Cortex of kidney (tissue), 1 donor: ENCODE results near the gene SLC6A3.
"Not testable (repeated sequence)": the region's sequence is repeated elsewhere in the genome, so short reads cannot be mapped to it uniquely, and the experiment has no call there.

Source experiments
- DNase-seq: peaks from one replicate; lab custom pipeline; 2025; lab: John Stamatoyannopoulos, UW

SLC6A3 gene

DNA sequence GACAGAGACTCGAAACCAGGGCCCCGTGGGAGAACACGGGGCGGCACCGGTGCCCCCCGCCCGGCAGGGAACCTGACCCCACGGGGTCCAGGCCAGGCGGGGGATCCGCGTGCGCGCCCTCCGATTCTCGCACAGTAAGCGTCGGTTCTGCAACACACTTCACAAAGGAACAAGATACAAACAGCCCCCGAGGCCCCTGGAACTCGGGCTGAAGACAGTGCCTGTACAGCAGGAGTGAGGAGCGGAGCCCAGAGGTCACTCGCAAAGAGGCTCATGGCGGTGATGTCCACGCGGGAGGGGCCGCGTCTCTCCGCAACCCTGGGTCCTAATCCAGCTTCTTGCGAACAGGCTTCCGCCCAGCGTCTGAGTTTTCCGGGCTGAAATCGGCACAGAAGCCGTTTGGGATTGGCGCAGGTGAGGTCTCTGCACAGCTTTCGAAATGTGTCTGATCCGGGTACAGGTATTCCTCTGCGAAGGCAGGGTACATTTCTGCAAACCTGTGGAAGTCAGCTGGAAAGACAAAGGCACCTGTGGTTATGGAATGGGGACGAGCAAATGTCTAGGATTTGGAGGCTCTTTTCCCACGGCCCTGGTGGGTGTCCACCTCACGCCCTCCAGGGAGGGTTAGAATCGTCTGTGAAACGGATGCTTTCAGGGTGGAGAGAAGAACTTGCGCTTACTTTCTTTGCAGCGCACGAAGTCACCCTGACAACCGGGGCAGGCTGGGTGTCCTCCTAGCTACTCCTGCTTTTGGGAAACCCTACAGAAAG lies 18.3 kb upstream of the SLC6A3 start:
- DNase-seq: no peak

DNA sequence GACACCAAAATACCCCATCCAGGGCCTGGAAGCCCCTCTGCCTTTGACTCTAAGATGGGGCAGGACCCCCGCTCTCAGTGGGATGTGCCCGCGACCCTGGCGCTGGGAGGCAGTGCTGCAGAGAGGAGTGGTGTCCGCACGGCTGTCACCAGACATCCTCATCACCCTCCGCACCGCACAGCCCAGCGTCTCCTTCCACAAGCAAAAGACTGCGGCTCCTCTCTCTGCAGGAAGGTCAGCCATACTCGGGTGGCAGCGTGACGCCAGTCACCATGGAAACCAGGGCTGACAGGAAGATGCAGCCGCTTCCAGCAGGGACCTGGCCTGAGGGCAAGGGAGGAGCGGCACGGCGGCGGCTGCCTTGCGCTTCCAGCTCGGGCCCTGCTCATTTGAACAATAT lies 17.1 kb upstream of the SLC6A3 start:
- DNase-seq: no peak

DNA sequence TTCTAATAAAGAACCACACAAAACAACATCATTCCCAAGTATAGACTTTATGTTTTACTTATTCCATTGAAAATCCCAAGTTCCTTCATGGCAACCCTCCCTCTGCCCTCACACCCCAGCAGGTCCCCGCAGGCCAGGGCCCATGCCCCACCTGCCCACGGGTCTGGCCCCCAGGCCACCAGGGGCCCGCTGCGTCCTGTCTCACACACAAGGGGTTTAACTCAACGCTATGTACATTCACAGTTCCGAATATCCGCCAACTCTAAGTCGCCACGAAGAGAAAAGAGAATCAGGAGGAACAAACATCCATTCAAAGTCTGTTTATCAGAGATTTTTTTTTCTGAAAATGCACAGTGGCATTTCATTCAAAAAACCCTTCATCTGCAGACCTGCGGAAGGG lies 16.2 kb upstream of the SLC6A3 start:
- no peak for DNase-seq

DNA sequence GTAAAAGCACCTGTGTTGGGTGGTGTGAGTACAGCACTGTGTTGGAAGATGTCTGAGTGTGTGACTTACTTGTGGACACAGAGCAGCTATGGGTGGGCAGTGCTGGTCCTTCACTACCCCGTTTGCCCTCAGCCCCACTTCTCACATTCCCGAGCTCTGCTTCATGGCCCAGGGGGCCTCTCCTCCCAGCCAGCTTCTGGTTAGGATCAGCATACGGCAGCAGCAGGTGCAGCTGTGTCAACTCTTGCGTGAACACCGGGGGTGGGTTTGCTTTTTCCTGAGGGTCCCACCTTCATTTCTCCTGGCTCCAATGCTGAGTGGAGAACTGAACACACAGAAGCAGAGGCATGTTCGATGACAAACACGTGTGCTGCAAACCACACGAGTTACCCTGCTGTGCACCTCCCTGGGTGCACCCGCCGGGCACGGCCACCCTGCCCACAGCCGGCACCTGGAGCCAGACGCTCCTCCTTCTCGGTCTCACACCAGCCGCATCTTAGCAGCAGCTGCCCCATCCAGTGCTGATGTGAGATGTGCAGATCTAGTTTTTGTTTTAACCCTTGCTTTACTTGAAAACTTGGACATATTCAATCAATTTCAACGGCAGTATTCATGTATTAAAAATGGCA lies 14.9 kb upstream of the SLC6A3 start:
- DNase-seq: no peak

GRCh38 chr5:1459435-1459834 lies 14.2 kb upstream of the SLC6A3 start:
- not testable (repeated sequence) for DNase-seq

DNA sequence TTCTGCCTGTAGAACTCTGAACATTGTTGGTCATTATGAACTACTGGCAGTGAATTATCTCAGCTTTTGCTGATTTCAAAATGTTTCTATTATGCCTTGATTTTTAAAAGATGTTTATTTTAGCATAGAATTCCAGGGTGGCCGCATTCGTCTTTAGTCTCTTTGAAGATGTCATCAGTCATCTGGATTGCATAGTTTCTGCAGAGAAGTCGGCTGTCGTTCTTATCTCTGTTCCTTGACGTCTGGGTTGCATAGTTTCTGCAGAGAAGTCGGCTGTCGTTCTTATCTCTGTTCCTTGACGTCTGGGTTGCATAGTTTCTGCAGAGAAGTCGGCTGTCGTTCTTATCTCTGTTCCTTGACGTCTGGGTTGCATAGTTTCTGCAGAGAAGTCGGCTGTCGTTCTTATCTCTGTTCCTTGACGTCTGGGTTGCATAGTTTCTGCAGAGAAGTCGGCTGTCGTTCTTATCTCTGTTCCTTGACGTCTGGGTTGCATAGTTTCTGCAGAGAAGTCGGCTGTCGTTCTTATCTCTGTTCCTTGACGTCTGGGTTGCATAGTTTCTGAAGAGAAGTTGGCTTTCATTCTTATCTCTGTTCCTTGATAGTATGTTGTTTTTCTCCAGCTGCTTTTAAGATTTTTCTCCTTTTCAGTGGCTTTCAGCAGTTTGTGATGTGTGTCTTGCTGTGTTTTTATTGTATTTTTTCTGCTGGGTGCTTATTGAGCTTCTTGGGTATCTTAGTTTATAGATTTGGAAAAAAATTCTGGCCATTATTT lies 11.1 kb upstream of the SLC6A3 start:
- not testable (repeated sequence) for DNase-seq

GRCh38 chr5:1453613-1454012 lies 8.4 kb upstream of the SLC6A3 start:
- DNase-seq: no peak

GRCh38 chr5:1449081-1449630 lies 3.9 kb upstream of the SLC6A3 start:
- DNase-seq: no peak

DNA sequence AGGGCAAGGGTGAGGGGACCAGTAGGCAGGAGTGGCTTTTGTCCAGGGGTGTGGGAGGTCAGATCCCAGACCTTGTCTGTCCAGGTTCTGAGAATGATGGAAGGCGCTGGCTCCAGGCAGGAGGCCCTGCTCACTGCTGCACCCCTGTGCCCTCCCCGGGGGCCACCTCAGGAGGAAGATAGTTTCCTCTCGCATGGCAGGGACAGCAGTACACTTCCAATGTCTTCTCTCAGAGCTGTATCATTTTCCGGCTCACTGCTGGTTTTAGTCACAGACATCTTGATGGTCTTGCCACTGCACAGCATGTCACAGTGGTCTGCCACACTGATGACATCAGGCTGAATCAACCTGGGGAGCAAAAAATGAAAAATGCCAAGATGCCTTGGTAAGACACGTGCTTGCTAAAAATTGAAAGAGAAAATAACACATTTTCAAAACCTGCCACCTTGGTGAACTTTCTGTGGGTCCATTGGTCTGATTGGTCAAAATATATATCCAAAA lies 3.3 kb upstream of the SLC6A3 start:
- no peak for DNase-seq

- DNase-seq: no peak
Observed at GRCh38 chr5:1447671-1448361, 2.6 kb upstream of the SLC6A3 start.

DNA sequence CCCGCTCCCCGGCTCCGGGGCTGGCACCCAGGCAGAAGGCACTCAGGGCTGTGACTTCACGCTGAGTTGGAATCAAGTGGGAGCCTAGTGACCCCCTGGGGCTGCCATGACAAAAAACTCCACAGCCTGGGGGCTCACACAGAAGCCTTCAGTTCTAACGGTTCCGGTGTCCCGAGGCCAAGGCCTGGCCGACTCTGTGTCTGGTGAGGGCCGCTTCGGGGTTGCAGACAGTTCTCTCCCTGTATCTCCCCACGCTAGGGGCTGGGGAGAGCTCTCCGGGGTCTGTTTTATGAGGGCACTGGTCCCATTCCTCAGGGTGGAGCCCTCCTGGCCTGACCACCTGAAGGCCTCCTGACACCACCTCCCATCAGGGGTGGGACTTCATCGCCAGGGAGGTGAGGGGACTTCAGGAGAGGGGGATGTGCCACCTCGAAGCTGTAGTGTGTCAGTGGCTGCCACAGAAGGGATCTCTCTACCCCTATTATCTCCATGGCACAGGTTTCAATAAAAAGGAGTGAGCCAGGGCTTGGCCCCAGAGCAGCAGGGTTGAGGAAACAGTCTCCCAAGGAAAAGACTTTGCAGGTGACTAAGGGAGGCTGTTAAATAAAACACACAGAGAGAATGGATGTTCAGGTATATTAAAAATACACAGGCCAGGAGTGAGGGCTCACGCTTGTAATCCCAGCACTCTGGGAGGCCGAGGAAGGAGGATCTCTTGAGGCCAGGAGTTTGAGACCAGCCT lies 1.5 kb upstream of the SLC6A3 start:
- no peak for DNase-seq

DNA sequence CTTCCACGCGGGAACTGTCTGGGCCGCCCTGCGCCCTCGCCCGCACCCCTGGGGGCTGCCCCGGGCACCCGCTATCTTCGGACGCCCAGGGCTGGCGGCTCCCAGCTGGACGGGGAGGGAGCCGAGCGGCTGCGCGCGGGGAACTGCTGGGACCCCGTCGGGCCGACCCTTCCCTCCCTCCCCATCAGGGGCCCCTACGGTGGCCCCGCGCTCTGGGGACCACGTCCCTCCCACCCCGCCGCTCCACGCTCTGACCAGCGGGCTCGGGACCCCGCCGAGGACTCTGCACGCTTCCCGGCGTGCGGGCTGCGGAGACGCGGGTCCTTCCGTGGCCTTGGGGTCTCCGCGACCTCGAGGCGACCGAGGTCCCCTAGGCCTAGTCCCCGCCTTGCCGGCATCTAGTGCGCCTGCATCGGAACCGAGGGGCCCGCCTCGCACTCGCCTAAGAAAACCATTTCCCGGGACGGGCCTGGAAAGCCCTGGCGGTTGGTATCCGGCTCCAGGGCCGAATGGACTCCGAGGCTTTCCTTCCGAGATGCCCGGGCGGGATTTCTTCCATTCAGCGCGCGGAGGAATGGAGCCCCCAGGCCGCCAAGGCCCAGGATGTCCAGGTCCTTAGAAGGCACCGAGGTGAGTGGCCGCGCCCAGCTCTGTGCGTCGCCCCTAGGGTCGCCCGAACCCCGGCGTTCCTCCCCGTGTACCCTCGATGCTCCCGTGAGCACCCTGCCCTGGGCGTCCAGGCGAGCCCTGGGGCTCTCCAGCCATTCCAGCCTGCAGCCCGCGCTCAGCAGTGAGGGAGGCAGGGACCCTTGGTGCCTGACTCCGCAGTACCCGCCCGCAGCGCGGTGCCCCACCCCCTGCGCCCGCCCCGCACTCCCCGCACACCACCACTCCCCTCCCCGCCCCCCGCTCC lies 705 bp upstream of the SLC6A3 start:
- DNase-seq: no peak

- no peak for DNase-seq
Observed at GRCh38 chr5:1444361-1445189, 665 bp downstream of the SLC6A3 start.

DNA sequence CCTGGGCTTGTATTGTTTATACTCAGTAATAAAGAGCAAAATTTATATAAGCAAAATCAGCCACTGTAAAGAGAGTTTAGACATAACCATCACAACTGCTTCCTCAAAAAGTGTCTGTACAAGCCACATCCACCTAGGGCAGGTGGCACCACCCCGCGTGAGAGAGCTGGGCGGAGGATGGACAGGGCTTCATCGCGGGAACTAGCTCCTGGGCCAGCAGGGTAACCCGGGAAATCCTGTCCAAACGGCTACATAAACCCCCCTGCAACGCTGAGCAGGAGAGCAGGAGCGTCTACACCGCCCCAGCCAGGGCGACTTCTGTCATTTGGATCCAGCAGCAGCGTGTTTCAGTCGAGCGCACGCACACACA lies 1.3 kb downstream of the SLC6A3 start:
- DNase-seq: no peak

- no peak for DNase-seq
Observed at GRCh38 chr5:1443171-1443570, 2.1 kb downstream of the SLC6A3 start.

GRCh38 chr5:1442222-1443145 lies 2.8 kb downstream of the SLC6A3 start:
- no peak for DNase-seq

DNA sequence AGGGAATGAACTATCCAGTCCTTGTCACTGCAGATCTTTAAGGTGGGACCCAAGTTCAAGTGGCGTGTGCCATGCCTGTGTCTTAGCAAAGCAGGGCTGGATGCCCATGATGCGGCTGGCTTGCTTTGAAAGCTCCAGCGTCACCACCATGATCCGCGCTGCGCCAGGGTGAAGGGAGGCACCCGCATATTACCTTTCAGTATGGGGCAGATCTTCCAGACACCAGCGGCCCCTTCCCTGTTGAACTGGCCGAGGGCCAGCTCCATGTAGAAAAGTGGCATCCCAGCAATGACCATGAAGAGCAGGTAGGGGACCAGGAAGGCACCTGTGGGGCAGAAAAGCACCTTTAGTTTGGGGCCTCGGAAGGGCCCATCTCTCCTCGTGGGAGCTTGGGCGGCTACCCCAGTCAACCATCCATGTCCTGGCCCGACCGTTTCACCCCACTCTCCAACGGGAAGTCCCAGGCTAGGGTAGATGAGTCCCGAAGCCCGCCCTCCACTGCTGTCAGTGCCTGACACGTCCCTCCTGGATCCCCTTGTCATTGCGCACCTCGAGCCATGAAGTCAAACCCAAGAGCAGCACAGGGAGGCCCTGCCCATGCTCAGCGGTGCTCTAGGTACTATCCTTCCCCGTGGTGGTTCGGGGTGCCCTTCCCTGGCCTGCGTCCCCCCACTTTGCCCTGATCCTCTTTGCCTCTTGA lies 3.9 kb downstream of the SLC6A3 start:
- DNase-seq: no peak

DNA sequence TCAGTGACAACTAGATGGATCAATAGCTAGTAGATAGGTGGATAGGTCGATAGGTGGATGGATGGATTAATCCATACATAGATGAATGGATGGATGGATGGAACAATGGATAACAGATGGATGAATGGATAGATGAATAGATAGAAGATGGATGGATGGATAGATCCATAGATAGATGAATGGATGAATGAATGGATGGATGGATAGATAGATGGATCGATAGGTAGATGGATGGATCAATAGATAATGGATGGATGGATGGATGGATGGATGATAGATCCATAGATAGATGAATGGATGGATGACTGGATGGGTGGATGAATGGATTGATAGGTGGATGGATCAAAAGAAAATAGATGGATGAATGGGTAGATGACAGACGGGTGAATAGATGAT lies 5.1 kb downstream of the SLC6A3 start:
- no peak for DNase-seq
